SKM-1 (cell line): ENCODE data around the gene LAPTM5.
A peak's percentile ranks its signal among the peaks of the same experiment; 100 is the strongest.
"Not testable (repeated sequence)": the region's sequence is repeated elsewhere in the genome, so short reads cannot be mapped to it uniquely, and the experiment has no call there.

Source experiments
- DNase-seq: peaks from one replicate; lab custom pipeline; 2025; ENCODE audit not compliant: unreplicated experiment; lab: John Stamatoyannopoulos, UW

Gene LAPTM5

DNA sequence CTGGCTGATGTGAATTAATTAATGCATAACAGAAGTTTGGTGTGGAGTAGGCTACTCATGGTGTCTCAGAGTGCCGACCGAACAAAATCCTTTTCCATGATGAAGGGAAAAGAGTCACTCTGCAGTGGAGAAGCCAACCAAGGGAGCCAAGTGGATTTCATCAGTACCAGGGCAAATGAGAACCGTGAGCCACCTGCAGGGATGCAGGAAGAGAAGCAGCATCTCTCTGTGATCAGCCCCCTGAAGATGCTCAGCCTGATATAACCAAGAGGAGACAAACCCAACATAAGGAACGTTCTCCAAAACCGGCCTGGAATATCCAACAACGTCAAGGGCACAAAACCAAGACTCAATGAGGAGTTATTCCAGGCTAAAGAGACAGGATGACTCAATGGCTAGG, 13.4 kb upstream of the LAPTM5 start:
- no peak for DNase-seq

DNA sequence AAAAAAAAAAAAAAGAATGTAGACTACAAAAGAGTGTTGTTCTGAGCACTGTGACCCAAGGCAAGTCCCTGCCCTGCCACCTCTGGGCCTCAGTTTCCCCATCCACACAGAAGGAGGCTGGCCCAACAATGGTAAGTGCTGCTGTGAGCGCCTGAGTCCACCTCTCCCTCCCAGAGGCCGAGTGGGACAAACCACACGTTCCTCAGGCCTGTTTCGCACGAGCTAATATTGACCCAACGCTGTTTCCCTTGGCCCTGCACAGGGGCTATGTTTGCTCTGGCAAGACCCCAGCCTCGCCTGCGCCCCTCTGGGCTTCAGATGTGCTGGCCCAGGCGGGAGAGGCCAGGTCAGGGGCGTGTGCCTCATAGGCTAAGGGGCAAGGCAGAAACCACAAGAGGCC, 12.6 kb upstream of the LAPTM5 start:
- no peak for DNase-seq

DNA sequence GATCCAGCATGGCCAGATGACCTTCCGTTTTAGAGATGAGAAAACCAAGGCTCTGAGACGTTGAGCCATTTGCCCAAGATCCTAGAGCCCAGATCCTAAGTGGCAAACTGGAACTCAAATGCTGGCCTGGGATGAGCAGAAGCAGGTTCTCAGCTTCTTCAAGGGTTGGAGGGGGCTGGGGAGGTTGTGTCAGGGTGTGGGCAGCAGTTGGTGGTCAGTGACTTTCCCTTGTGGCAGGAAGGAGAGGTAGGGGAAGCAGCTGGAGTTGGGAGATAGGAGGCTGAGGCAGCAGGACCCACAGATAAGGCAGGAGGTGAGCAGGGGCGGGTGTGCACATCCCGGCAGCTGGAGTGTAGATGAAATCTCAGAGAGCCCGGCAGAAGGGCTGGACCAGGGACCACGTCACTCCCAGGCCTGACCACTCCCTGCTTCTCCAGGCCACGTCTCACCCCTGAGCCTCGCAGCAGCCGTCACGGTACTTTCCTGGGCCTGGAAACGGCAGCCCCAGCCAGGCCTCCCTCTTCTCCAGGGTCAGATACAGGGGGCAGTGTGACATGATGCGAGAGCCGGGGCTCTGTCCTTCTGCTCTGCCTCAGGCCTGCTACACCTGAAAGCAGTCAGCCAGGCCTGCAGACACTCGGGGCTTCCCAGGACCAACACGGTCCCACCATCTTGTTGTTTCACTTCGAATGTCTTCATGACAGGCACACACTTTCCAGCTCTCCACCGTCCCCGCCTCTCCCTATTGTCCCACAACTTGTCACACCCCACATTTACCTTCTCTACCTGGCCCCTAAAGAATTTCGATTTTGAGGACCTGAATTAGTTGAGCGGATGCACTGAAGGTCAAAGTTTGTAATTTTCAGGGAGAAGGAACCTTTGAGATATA, 11.5 kb upstream of the LAPTM5 start:
- no peak for DNase-seq

DNA sequence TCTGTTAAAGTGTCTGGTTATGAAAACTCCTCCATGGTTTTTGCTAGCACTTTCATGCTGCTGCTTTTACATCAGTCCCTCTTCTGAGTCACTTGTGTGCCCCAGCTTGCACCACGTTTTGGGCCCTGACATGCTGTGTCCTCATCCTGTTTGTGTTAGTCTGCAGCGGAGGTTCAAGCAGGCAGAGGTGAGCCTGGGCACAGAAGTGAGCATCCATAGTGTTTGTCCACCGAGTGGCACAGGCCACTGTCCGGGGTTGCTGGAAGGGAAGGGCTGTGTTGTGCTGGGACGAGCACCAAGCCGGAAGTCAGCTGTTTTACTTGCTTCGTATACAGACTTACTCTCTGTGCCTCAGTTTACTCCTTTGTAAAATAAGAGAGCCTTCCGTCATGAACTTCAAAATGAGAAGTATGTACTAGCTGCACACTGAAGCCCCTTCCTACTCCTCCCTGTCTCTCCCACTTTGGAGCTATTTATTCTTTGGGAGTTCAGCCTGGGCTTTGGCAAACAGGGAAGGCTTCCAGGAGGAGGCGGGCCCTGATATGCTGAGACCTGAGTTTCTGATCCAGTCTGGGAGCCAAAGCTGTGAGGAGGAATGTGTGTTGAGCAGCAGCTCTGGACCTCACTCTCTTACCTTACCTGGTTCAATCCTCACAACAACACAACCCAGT, 10.7 kb upstream of the LAPTM5 start:
- no peak for DNase-seq

DNA sequence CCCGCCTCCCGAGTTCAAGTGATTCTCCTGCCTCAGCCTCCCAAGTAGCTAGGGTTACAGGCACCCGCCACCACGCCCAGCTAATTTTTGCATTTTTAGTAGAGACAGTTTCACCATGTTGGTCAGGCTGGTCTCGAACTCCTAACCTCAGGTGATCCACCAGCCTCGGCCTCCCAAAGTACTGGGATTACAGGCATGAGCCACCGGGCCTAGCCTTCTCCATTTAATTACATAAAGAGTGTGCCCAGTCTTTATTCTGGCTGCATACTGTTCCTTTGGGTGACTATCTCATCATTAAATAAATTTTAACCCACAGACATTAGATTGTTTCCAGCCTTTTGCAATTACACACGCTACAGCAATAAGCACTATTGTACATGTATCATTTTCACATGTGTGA, 9.4 kb upstream of the LAPTM5 start:
- DNase-seq, result not testable (repeated sequence)

DNA sequence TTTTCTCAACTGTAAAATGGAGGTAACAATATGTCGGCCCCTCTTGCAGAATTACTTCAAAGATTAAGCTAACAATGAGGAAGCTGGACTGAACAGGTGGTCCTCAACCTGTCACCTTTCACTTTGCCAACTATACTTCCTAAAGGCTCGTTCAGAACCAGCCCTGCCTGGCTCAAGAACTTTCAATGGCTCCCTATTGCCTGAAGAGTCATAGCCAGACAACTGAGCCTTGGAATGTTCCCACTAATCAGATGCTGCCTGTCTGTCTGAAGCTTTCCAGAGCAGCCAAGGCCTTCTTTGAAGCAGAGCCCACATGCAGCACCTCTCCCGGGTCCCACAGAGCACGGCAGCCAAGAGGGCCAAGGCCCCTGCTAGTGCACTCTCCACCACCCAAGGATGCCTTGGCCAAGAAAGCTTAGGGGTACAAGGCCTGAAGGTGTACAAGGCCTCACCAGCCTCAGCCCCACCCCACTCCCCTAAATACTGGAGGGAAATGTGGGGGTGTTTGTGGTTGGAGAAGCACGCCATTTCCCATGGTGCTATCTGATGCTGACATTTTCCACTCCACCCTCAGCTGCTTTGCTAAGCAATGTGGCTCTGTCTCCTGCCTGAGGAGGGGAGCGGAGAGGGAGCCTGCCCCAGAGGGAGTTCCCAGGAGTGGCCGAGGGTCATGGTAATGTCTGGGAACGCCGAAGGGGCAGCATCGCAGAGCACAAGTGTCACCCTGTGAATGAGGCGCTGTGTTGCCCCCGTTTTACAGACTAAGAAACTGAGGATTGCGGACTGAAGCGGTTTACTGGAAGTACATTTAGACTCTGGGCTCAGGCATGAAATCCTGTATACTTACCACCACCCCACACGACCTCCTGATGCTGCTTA, 8.2 kb upstream of the LAPTM5 start:
- DNase-seq, result no peak

DNA sequence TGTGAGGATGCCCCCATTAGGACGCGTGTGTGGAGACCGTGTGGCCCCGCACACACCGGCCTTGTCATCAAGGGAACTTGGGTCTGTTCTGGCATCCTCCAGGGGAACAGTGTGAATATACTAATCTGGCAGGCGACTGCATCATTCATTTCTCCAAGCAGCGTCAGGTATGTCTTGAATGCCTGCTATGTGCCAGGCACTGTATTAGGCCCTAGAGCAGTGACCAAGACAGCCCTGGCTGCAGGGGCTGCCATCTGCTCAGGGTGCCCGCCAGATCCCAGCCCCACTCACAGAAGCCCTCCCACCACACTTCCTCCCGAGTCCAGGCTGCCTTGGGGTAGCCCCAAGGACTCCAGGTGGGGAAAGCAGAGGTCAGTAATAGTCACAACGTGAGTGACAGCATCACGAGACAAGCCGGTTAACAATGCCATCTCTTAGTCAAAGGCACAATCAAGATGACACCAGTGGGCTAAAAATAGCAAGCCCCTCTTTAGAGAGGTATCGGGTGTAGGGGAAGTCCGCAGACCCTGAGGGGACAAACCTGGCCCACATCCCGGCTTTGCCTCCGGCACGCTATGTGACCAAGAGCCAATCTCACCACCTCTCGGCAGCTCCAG, 7.5 kb upstream of the LAPTM5 start:
- no peak for DNase-seq

DNA sequence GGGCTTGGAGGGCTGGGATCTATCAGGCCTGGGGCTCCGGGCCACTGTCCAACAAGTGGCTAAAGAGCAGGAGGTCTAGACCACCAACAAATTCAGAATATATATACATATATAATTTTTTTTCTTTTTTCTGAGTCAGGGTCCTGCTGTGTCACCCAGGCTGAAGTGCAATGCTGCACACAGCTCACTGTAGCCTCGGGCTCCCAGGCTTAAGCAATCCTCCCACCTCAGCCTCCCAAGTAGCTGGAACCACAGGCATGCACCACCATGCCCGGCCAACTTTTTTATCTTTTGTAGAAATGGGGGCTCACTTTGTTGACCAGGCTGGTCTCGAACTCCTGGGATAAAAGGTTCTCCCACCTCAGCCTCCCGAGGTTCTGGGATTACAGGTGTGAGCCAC, 6.8 kb upstream of the LAPTM5 start:
- DNase-seq, result no peak

DNA sequence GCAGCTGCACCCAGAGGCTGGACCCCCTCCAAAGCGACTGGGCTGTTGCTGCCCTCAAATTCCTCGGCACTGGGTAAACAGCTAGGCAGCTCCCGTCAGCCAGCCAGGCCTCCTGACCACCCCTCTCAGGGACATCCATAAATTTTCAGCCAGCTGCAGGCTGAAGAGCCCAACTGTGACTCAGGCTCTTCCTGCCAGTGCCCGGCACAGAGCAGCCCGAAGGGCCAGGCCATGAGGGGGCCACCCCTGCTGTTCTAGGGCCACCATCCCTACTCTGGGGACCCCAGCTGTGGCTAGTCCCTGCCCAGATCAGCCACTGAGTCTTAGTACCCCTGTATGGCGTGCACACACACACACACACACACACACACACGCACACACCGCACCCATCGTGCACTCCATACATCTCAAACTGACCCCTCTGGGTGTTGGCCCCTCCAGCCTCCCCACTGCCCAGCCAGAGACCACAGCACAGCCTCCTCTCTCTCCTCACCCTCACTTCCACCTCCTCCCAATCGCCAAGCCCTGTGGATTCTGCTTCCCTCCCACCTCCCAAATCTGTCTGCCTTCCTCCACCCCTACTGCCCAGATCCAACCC, 6.2 kb upstream of the LAPTM5 start:
- no peak for DNase-seq

DNA sequence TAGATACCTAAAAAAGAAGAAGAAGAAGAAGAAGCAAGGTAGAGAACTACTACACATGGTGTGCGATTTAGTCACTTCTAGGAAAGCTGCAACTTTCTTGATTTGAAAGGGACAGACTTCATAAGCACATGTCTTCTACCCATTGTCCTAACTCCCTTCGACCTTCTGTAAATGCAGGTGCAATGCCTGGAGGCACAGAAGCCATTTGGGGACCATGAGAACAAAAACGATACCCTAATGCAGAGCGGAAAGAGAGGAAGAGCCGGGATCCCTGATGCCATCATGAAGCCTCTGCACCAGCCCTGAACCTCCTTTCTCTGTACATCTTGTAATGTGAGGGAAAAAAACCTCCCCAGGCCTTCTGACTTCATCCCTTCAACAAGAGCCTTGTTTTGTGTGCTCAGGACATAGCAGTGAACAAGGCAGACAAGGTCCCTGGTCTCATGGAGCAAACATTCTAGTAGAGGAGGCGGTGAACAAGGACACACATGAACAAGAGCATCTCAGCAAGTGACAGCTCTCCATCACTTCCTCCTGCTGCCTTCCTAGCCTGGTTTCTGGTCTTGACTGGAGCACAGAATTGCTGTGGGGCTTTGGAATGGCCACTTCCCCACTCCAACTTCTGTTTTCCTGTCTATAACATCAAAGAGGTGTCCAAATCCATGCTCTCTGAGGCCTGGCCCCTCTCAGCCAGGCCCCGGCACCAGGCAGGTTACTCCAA, 5.5 kb upstream of the LAPTM5 start:
- DNase-seq, result no peak

DNA sequence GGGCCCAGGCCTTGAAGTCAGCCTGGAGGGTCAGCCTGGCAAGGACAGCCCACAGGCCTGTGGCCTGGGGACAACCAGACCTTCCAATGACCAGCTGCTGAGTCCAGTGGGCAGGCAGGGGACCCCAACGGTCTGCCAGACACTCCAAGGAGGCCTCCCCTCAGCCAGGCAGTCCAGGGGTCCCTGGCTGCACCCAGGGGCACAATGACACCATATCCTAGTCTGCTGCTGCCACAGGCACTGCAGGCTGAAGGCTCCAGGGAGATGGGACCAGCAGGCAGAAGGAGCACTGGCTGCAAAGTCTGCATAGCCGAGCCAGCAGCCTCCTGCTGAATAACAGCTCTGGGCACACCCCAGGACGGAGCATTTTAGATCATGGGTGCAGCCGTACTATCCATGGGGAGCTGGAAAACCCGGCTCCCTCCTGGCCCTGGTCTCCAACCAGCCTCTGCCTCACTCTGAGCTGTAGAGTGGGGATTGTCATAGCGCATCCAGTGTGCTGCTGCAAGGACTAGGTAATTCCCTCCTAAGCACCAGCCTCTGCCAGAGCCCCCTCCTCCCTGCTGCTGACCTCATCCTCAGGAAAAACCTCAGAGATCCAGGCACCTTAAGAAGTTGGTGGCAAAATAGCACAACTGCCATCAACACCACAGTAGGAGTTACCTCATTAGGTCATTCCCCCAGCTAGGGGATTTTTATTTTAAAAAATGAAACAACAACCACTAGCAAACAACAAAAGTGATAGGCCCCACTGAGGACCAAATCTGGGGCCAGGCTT, 4.8 kb upstream of the LAPTM5 start:
- DNase-seq, result no peak

DNA sequence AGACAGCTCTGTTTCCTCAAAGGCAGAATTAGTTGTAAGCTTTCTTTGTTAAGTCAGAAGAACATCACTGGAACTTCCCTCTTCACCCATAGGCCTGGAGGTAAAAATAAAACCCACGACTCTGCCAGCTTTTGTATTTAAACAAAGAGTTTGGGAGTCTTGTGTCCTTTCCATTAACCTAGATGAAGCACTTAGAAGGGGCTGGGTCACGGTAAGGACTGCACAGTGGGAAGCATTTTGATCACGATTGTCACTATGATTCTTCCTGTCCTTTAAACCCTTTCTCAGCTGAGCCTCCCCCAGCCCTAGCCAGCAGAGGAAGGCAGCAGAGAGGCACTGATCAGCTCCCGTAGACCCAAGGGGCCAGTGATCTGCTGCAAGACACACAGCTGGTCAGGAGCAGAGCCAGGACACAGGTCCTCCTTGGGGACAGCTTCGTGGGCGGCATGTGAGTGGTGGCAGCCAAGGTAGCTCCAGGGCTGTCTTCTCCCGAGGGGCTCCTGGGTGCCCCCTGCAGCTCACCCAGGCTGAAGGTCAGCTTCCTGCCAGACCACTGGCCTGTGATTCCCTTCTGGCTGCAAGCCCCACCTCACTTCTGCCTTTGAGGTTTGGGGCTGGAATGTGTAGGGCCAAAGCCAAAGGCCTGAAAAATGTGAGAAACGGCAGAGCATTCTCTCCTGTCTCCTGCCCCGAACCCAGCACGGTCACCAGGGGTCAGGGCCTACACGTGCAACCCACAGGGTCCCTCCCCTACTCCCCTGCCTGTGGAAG, 4.0 kb upstream of the LAPTM5 start:
- no peak for DNase-seq

DNA sequence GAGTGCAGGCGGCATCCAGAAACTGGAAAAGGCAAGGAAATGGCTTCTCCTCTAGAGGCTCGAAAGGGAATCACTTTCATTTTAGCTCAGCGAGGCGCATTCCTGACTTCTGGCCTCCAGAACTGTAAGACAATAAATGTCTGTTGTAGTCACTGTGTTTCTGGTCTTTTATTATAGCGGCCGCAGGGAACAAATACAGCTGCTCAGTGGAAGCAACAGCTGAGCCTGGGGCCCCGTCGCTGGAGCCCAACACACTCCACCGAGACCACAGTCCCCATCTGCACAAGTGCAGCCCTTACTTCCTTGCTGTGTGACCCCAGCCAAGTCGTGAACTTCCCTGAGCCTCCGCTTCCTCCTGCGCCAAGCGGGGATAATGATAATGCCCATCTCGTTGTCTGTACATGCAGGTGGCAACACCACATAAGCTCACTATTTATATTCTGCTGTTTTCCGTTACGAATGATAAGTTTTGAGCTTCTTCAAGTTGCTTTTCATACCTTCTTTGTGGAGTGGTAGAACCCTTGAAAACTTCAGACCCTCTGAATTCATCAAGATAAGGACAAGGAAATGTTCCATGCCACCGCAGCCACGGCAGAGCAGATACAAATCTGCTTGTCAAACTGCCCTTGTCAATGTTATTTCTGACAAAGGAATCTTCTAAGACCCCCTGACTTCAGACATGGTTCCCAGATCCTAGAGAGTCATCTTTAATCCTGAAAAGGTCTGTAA, 3.2 kb upstream of the LAPTM5 start:
- no peak for DNase-seq

DNA sequence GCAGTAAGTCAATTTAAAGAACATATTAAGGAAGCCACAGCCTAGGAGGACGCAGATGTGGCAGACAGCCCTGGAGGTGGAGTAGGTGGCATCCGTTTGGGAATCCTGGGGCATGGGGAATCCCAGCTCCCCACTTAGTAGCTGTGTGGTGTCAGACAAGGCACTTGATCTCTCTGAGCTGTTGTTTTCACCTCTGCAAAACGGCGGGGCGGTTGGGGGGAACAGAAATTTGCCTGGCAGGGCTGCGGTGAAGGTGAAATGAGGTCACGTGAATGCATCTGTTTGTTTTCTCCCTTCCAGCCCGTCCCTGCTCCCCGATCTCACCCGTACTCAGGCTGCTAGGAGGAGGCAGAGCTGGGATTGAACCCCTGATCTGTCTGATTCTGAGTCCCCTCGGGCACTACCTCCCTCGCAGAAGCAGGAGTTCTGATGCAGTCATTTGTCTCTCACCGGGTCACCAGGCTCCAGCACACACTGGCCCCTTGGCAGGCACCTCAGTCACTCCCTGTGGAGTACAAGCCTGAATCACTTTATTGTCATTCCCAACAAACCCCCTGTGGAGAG, 2.2 kb upstream of the LAPTM5 start:
- no peak for DNase-seq

DNA sequence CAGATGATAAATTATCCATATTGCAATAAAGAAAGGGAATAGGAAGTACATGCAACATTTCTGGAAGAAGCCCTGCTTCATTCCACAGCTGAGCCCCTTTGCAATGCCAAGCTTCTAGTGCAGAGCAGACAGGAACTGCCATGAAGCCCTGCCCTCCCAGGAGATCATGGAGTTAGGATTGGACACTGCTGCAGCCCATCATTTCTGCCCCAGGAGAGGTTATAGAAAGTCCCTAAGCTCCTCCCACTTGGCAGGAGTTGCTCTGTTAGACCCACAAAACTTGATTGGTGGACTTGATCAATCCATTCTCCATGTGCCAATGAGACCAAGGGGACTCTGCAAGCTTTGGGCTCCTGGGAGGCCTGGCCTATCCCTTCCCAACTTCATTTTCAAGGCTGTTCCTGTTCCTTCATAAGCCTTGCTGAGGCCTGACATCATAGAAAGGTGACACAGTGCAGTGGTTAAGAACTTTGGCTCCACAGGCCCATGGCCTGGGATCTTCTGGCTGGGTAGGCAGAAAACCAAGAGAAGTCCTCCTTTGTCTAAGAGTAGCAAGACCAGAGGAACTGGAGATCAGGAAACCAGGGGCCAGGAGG, 1.3 kb upstream of the LAPTM5 start:
- DNase-seq, result peak; percentile 33

DNA sequence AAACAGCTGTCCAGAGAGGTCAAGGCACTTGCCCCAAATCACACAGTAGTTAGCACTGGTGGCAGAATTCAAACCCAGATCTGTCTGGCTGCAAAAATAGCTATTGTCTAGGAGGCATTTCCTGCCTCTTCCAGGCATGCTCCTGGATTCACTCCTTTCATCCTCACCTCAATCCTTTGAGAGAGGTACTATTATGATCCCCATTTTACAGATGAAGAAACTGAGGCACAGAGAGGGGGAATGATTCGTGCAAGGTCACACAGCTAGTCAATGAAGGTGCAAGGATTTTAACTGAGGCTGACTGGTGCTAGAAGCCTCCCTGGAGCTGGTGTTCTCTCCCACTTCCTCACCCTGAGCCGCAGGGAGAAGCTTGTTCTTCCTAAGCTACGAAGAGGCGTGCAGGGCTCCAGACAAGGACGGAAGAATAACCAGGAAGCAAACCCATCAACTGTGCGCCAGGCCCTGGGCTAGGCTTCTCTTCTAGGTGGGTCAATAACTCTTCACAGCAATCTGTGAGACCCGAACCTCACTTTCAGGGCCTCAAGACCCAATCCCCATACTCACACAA, 631 bp upstream of the LAPTM5 start:
- no peak for DNase-seq
